Choroid plexus epithelial cell (primary cell): ENCODE measurements around the gene SLC16A1.
"Not testable (repeated sequence)": the region's sequence is repeated elsewhere in the genome, so short reads cannot be mapped to it uniquely, and the experiment has no call there.

Source experiments
- DNase-seq: peaks from one replicate; pipeline ENCODE4 v3.0.0-alpha.2; 2010; ENCODE audit warnings: low read depth
- H3K4me3 ChIP-seq: 2 replicates; pipeline ENCODE4 v1.5.1; 2011; ENCODE audit warnings: low read depth, mild to moderate bottlenecking, control low read depth, low read length, moderate library complexity
- TF ChIP-seq, protein P1 (sequence below): conservative IDR thresholded peaks from 2 replicates; pipeline ENCODE4 v1.5.1; 2011; ENCODE audit warnings: low read depth, mild to moderate bottlenecking, control low read depth, inconsistent platforms, low read length, moderate library complexity

Gene SLC16A1

DNA sequence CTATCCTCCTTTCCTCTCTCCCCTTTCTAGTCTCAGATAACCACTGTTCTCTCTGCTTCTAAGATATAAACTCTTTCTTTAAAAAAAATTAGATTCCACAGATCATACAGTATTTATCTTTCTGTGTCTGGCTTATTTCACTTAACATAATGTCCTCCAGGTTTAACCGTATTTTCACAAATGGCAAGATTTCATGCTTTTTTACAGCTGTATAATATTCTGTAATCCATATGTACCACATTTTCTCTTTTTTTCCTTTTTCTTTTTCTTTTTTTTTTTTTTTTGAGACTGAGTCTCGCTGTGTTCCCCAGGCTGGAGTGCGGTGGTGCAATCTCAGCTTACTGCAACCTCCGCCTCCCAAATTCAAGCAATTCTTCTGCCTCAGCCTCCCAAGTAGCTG lies 5.1 kb upstream of the SLC16A1 start:
- no peak overlapping the region for H3K4me3 ChIP-seq
- TF ChIP-seq, protein P1, sequence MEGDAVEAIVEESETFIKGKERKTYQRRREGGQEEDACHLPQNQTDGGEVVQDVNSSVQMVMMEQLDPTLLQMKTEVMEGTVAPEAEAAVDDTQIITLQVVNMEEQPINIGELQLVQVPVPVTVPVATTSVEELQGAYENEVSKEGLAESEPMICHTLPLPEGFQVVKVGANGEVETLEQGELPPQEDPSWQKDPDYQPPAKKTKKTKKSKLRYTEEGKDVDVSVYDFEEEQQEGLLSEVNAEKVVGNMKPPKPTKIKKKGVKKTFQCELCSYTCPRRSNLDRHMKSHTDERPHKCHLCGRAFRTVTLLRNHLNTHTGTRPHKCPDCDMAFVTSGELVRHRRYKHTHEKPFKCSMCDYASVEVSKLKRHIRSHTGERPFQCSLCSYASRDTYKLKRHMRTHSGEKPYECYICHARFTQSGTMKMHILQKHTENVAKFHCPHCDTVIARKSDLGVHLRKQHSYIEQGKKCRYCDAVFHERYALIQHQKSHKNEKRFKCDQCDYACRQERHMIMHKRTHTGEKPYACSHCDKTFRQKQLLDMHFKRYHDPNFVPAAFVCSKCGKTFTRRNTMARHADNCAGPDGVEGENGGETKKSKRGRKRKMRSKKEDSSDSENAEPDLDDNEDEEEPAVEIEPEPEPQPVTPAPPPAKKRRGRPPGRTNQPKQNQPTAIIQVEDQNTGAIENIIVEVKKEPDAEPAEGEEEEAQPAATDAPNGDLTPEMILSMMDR, result no peak
- DNase-seq, result no peak

DNA sequence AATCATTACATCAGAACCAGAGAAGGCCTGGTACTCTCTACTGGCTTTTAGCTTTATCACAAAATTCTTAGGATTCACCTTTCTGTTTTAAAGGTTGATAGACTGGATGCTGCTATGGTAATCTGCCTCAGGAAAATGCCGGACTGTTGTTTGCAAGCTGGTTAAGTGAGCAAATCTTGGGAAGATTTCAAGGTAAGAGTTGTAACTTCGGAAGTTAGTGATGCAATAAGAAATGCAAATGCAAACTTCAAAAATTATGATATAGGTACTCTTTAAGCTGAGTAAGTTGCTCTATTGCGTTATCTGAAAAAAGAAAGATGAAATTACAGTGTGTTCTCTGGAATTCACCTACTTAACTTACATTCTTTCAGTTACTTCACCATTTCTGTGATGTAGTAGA lies 4.4 kb upstream of the SLC16A1 start:
- H3K4me3 ChIP-seq, result no peak overlapping the region
- TF ChIP-seq, protein P1, result no peak
- no peak for DNase-seq

DNA sequence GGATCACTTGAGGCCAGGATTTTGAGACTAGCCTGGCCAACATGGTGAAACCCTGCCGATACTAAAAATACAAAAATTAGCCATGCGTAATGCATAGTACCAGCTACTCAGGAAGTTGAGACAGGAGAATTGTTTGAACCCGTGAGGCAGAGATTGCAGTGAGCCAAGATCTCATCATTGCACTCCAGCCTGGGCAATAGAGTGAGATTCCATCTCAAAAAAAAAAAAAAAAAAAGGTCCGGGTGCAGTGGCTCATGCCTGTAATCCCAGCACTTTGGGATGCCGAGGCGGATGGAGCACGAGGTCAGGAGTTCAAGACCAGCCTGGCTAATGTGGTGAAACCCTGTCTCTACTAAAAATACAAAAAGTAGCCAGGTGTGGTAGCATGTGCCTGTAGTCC lies 2.2 kb upstream of the SLC16A1 start:
- H3K4me3 ChIP-seq, result peak overlapping the region; percentile 91
- not testable (repeated sequence) for DNase-seq

DNA sequence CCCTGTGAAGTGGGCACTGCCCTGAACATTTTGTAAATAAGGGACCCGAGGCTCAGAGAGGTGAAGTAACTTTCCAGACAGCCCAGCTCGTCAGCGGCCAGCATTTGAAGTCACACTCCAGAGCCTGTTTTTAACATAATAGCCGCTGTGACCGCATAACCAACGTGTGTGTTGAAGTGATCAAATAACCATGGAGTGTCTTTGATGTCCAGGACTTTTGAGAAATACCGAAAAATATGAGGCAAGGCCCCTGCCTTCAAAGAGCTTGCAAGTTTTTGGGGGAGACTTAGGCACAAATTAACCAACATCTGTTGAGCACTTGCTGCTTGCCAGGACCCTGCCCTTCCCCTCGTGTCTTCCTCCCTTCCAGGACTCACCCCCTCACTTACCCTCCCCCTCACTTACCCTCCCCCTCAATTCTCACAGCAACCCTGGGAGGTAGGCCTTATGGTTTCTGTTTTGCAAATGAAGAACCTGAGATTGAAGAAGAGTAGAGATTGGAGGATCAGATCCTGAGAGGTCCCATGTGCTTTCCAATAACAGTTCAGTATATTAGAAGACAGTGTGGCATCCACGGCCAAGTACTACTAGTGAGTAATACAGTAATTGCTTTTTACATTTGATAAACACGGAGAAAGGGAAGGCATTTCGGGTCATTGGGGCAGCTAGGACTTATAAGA lies 1.3 kb upstream of the SLC16A1 start:
- peak overlapping the region; percentile 91 for H3K4me3 ChIP-seq
- TF ChIP-seq, protein P1, result no peak
- peak; percentile 96 for DNase-seq

DNA sequence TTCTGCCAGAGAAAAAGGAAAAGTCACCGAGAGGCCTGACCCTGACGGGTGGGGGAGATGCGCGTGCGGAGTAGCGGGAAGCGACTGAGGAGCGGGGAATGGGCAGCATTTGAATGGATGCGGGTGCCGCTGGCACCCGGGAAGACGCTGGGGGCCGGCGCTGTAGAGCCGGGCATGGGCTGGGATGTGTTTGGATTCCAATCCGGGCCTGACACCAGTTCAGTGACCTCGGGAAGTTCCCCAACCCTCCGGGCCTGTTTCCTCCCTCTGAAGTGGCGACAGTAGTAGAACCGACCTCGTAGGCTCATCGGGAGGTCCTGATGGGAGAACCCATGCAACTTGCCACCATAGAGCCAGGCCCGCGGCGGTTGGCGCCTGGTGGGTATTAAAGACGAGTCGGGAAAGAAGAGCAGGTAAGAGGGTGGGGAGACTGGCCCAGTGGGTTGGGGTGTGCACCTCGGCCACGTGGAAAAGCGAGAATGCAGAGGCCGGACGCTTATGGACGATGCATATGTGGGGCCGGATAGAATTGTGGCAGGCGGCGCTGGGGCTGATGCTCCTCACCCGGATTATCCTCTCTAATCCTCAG lies 642 bp upstream of the SLC16A1 start:
- TF ChIP-seq, protein P1, result no peak
- H3K4me3 ChIP-seq, result peak overlapping the region; percentile 91
- DNase-seq, result peak; percentile 39

DNA sequence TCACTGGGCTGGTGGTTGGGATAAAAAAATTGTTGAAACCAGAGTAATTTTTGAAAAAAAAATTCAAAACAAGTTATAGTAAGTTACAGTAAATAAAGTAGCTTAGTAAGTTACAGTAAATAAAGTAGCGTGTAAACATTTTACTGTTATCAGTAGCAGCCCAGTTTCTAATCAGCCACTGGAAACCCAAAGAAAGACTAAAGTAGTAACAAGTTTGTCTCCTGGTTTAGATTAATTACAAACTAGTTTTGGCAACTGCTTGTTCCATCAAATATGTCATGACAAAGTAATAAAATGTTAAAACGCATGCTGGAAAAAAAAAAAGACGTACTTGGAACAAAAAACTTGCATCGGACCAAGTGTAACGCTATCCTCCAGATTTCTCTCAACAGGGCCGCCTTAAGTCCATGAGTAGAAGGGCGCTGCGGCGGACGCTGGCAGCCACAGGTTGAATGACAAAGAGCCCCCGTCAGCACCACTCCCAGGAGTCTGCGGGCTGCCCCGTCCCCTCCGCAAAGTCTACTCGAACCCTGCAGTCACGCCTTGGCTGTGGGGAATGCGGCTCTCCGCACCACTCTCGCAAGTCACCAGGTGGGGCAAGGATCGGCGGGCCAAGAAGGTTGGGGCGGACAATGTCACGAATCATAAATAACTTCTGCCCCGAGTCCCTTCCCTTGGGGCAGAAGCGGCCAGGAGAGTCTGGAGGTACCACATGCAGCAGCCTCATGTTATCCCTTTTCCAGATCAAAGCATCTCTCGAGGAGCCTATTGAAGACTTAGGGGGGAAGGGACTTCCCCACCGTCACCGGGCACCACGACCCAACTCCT lies 837 bp downstream of the SLC16A1 start:
- peak overlapping the region; percentile 91 for H3K4me3 ChIP-seq
- TF ChIP-seq, protein P1, result no peak
- peak; percentile 62 for DNase-seq

DNA sequence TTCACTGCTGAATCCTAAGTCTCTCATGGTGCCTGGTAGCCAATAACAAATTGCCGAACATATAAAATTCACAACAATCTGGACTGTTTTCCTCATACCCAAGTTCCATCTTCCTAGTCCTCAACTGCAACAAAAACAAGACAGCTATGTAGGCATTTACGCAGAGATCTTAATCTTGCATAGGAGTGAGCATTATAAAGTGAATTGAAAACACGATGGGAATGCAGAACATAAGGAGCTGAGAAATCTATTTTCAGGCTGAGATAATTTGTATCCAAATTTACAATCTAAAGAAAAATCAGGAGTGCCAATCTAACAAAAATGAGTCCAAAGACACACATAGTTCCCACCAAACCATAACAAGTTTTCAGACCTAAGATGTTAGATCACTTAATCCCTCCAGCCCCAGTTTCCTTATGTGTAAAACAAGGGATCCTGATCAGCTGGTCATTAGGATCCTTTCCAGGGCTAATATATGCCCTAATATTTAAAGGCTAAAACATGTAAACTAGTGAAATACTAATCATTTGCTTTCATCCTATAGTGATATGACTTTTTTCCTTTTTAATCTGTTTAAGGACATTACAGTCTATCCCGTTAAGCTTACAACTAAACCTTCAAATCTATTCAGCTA lies 1.9 kb downstream of the SLC16A1 start:
- TF ChIP-seq, protein P1, result no peak
- no peak for DNase-seq
- H3K4me3 ChIP-seq, result peak overlapping the region; percentile 91
